PC-9 (cell line): ENCODE data around the gene HRH4. TPM values are rescaled to one million over a fixed set of nuclear protein-coding genes. Genes with fewer than 3 reads are reported as not detected.

Experiments used
- BruUV-seq: library from RNA; stranded (reverse); fragments of 400-500 nt; replicated peaks from 2 replicates; lab custom pipeline; 2021; lab: Mats Ljungman, UMichigan
- CTCF ChIA-PET: fragments of 300-600 bp; sonication (Branson Sonifier 250); formaldehyde crosslinking; loops from one replicate; lab custom pipeline; 2022; ENCODE audit warnings: antibody characterized with exemption; lab: Charles Lee
- POLR2A ChIA-PET: fragments of 300-600 bp; sonication (Branson Sonifier 250); formaldehyde crosslinking; loops from one replicate; lab custom pipeline; 2022; ENCODE audit warnings: antibody characterized with exemption; ENCODE audit not compliant: unreplicated experiment; lab: Charles Lee
- DNase-seq, 2 experiments: peaks; one replicate each; pipeline versions ENCODE4 v3.0.0 to v3.0.0-alpha.2; 2015 to 2022; ENCODE audit warnings: mixed read lengths in 1 of 2
- H2AFZ ChIP-seq: fragments of 200-600 bp; sonication (generic); 2 replicates; pipeline ENCODE4 v1.8.1; 2017; ENCODE audit warnings: antibody characterized with exemption
- H3F3A ChIP-seq: fragments of 200-600 bp; sonication (generic); 2 replicates; pipeline ENCODE4 v1.8.1; 2017; ENCODE audit warnings: antibody characterized with exemption, mild to moderate bottlenecking, low read depth; ENCODE audit not compliant: insufficient read depth
- H3K27ac ChIP-seq: fragments of 200-600 bp; sonication (generic); 2 replicates; pipeline ENCODE4 v1.6.1; 2016; ENCODE audit warnings: mixed run types
- H3K27me3 ChIP-seq: fragments of 200-600 bp; sonication (generic); 2 replicates; pipeline ENCODE4 v1.6.1; 2016; ENCODE audit warnings: low read depth, mixed run types; ENCODE audit not compliant: insufficient read depth
- H3K36me3 ChIP-seq: fragments of 200-600 bp; sonication (generic); 2 replicates; pipeline ENCODE4 v1.6.1; 2016; ENCODE audit warnings: low read depth, mixed run types
- H3K4me1 ChIP-seq: fragments of 200-600 bp; sonication (generic); replicated peaks from 2 replicates; pipeline ENCODE4 v1.6.1; 2016; ENCODE audit warnings: mixed run types; ENCODE audit not compliant: insufficient read depth
- H3K4me2 ChIP-seq: fragments of 200-600 bp; sonication (generic); 2 replicates; pipeline ENCODE4 v1.6.1; 2017; ENCODE audit warnings: mixed run types
- H3K4me3 ChIP-seq: fragments of 200-600 bp; sonication (generic); 2 replicates; pipeline ENCODE4 v1.6.1; 2016; ENCODE audit warnings: mixed run types
- H3K79me2 ChIP-seq: fragments of 200-600 bp; sonication (generic); 2 replicates; pipeline ENCODE4 v1.6.1; 2017; ENCODE audit warnings: low read depth, mixed run types
- H3K9me2 ChIP-seq: fragments of 200-600 bp; sonication (generic); 2 replicates; pipeline ENCODE4 v1.8.1; 2017; ENCODE audit warnings: mild to moderate bottlenecking; ENCODE audit not compliant: insufficient read depth
- H3K9me3 ChIP-seq: fragments of 200-600 bp; sonication (generic); 2 replicates; pipeline ENCODE4 v1.8.1; 2016; ENCODE audit warnings: low read depth; ENCODE audit not compliant: insufficient read depth
- H4K20me1 ChIP-seq: fragments of 200-600 bp; sonication (generic); 2 replicates; pipeline ENCODE4 v1.8.1; 2017; ENCODE audit not compliant: insufficient read depth
- EZH2 ChIP-seq: fragments of 200-600 bp; sonication (generic); IDR thresholded peaks from 2 replicates; pipeline ENCODE4 v1.8.0; 2017; ENCODE audit warnings: antibody characterized with exemption, low read depth
- intact Hi-C: fragments of 100-400 bp; cut with micrococcal nuclease; formaldehyde crosslinking; loops from one replicate; pipeline ENCODE4 v1.10.0; 2022; ENCODE audit not compliant: unreplicated experiment
- total RNA-seq: library from RNA; stranded (reverse); gene quantifications from 2 replicates; pipeline ENCODE4 v1.2.3, GENCODE V29; 2021
- TF ChIP-seq, protein P1 (sequence below): fragments of 200-600 bp; sonication (generic); conservative IDR thresholded peaks from 2 replicates; pipeline ENCODE4 v1.6.1; 2017; ENCODE audit warnings: mixed run types, antibody characterized with exemption, mild to moderate bottlenecking, moderate library complexity

The HRH4 gene
- total RNA-seq, 1 experiment from 2014 or later, result not detected

DNA sequence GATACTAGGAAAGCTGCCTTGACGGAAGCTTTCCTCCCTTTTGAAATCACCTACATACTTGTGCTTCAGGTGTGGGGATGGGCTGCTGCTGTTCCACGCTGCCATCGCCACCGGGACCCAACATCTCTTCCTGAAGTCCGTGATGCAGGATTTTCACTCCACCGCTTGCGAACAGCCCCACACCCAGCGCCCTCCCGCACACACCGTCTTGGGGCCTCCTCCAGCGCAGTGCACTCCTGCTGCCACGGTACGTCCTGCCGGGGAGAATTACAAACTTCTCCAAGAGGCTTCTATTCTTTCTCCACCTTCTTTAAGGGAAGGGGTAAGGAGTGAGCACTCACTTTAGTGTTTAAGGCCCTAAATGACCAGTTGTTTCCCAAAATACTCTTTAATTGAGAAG lies 58.2 kb downstream of the HRH4 start:
- Histone ChIP-seq H3K4me3 (no peak overlapping the region), H3K9me2 (no peaks in the 10 kb centered on the region), H3K36me3 (no peaks in the 10 kb centered on the region), H3K27ac (no peak overlapping the region), H4K20me1 (no peaks in the 10 kb centered on the region), H3F3A (no peaks in the 10 kb centered on the region), H3K79me2 (no peaks in the 10 kb centered on the region), H3K27me3 (peaks cover 14% of the 10 kb centered on the region), H2AFZ (no peak overlapping the region), H3K4me1 (no peaks in the 10 kb centered on the region), H3K9me3 (no peaks in the 10 kb centered on the region), H3K4me2 (no peak overlapping the region)
- no peak for DNase-seq
- TF ChIP-seq, protein P1, sequence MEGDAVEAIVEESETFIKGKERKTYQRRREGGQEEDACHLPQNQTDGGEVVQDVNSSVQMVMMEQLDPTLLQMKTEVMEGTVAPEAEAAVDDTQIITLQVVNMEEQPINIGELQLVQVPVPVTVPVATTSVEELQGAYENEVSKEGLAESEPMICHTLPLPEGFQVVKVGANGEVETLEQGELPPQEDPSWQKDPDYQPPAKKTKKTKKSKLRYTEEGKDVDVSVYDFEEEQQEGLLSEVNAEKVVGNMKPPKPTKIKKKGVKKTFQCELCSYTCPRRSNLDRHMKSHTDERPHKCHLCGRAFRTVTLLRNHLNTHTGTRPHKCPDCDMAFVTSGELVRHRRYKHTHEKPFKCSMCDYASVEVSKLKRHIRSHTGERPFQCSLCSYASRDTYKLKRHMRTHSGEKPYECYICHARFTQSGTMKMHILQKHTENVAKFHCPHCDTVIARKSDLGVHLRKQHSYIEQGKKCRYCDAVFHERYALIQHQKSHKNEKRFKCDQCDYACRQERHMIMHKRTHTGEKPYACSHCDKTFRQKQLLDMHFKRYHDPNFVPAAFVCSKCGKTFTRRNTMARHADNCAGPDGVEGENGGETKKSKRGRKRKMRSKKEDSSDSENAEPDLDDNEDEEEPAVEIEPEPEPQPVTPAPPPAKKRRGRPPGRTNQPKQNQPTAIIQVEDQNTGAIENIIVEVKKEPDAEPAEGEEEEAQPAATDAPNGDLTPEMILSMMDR, result no peak
- no peak for TF ChIP-seq EZH2
- BruUV-seq, result no TSS peak
- CTCF ChIA-PET, result no interaction called here
- intact Hi-C loops, result no loop called here
- POLR2A ChIA-PET, result no interaction called here

Other genes with a start within 250 kb of the HRH4 start
- gene OSBPL1A, start 62.8 kb upstream of the HRH4 start, total RNA-seq, result 33.7 and 37.4 TPM in 2 replicates
- 29.0 and 32.9 TPM in 2 replicates for gene IMPACT, start 34.0 kb upstream of the HRH4 start, total RNA-seq